ENCODE measurements around the gene TPRA1.

GRCh38 chr3:127607675-127608361 lies 17.3 kb upstream of the TPRA1 start:
- TF ChIP-seq CTCF (IDR thresholded peaks at IDR 0.05) (no peak), POLR2AphosphoS5 (IDR thresholded peaks at IDR 0.05) (no peak), EP300 (IDR thresholded peaks at IDR 0.05) (no peak), POLR2A (IDR thresholded peaks at IDR 0.05; ENCODE audit: low read depth) (no peak)

All from esophagus muscularis mucosa (tissue), 4 donors.